MM.1S (cell line): ENCODE data around the gene SUPT7L.
A peak's percentile ranks its signal among the peaks of the same experiment; 100 is the strongest.
"Not testable (repeated sequence)": the region's sequence is repeated elsewhere in the genome, so short reads cannot be mapped to it uniquely, and the experiment has no call there.

Experiments used
- DNase-seq: peaks from one replicate; pipeline ENCODE4 v3.0.0-alpha.2; 2015
- H2AFZ ChIP-seq: fragments of 300-600 bp; sonication (generic); 2 replicates; pipeline ENCODE4 v1.6.0; 2016; ENCODE audit warnings: antibody characterized with exemption, low read length
- H3F3A ChIP-seq: fragments of 300-600 bp; sonication (generic); 2 replicates; pipeline ENCODE4 v1.6.1; 2016; ENCODE audit warnings: mild to moderate bottlenecking, antibody characterized with exemption, low read length, moderate library complexity, mixed read lengths; ENCODE audit not compliant: insufficient read depth
- H3K27ac ChIP-seq: fragments of 300-600 bp; sonication (generic); 2 replicates; pipeline ENCODE4 v1.5.1; 2016; ENCODE audit warnings: mild to moderate bottlenecking, low read length
- H3K27me3 ChIP-seq: fragments of 300-600 bp; sonication (generic); replicated peaks from 2 replicates; pipeline ENCODE4 v1.6.0; 2016; ENCODE audit warnings: low read length; ENCODE audit not compliant: insufficient read depth
- H3K36me3 ChIP-seq: fragments of 300-600 bp; sonication (generic); replicated peaks from 2 replicates; pipeline ENCODE4 v1.6.1; 2016; ENCODE audit warnings: mild to moderate bottlenecking, low read length, mixed read lengths; ENCODE audit not compliant: insufficient read depth
- H3K4me1 ChIP-seq: fragments of 300-600 bp; sonication (generic); 2 replicates; pipeline ENCODE4 v1.6.1; 2016; ENCODE audit warnings: low read length, mixed read lengths
- H3K4me2 ChIP-seq: fragments of 300-600 bp; sonication (generic); 2 replicates; pipeline ENCODE4 v1.6.0; 2016; ENCODE audit warnings: low read depth, low read length
- H3K4me3 ChIP-seq: fragments of 300-600 bp; sonication (generic); 2 replicates; pipeline ENCODE4 v1.5.1; 2016; ENCODE audit warnings: low read length, mixed read lengths
- H3K79me2 ChIP-seq: fragments of 300-600 bp; sonication (generic); 2 replicates; pipeline ENCODE4 v1.6.1; 2016; ENCODE audit warnings: mixed run types, low read length, mixed read lengths
- H3K9ac ChIP-seq: fragments of 300-600 bp; sonication (generic); 2 replicates; pipeline ENCODE4 v1.6.1; 2016; ENCODE audit warnings: low read length, mixed read lengths
- H3K9me2 ChIP-seq: fragments of 300-600 bp; sonication (generic); replicated peaks from 2 replicates; pipeline ENCODE4 v1.6.1; 2016; ENCODE audit warnings: mild to moderate bottlenecking, low read length, mixed read lengths; ENCODE audit not compliant: insufficient read depth
- H3K9me3 ChIP-seq: fragments of 300-600 bp; sonication (generic); replicated peaks from 2 replicates; pipeline ENCODE4 v1.6.1; 2016; ENCODE audit warnings: mild to moderate bottlenecking, low read length, mixed read lengths; ENCODE audit not compliant: insufficient read depth
- H4K20me1 ChIP-seq: fragments of 300-600 bp; sonication (generic); 2 replicates; pipeline ENCODE4 v1.6.1; 2016; ENCODE audit warnings: mild to moderate bottlenecking, low read length, moderate library complexity, mixed read lengths; ENCODE audit not compliant: insufficient read depth
- EZH2 ChIP-seq: fragments of 300-600 bp; sonication (generic); optimal IDR thresholded peaks from 2 replicates; pipeline ENCODE3; 2017; ENCODE audit warnings: low read depth, mild to moderate bottlenecking, antibody characterized with exemption, low read length, mixed read lengths
- EZH2phosphoT487 ChIP-seq: fragments of 300-600 bp; sonication (generic); IDR thresholded peaks from 2 replicates; pipeline ENCODE4 v1.6.1; 2018; ENCODE audit warnings: antibody characterized with exemption, low read length
- TF ChIP-seq, protein P1 (sequence below): fragments of 300-600 bp; sonication (generic); IDR thresholded peaks from 2 replicates; pipeline ENCODE4 v1.5.1; 2016; ENCODE audit warnings: antibody characterized with exemption, low read length, mixed read lengths

SUPT7L gene

DNA sequence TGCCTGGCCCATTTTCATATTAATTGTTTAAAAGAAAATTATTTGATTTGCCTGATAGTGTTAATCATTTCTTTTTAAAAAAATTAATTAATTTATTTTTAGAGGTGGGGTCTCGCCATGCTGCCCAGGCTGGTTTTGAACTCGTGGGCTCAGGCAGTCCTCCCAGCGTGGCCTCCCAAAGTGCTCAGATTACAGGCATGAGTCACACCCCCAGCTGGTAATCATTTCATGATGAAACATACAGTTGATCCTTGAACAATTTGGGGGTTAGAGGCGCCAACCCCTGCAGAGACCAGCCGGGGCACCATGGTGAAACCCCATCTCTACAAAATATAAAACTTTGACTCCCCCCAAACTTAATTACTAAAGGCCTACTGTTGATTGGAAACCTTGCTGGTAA, 26.6 kb downstream of the SUPT7L start:
- Histone ChIP-seq H3K4me2 (no peak overlapping the region), H3K36me3 (peaks cover 3% of the 10 kb centered on the region), H3K27ac (no peak overlapping the region), H3K9ac (no peak overlapping the region), H3K9me3 (no peaks in the 10 kb centered on the region), H3K27me3 (no peaks in the 10 kb centered on the region), H3K4me3 (no peak overlapping the region), H4K20me1 (no peaks in the 10 kb centered on the region), H3K4me1 (no peaks in the 10 kb centered on the region), H2AFZ (no peak overlapping the region), H3K79me2 (no peaks in the 10 kb centered on the region), H3F3A (no peaks in the 10 kb centered on the region), H3K9me2 (no peaks in the 10 kb centered on the region)
- no peak for DNase-seq
- no peak for TF ChIP-seq EZH2phosphoT487
- TF ChIP-seq, protein P1, sequence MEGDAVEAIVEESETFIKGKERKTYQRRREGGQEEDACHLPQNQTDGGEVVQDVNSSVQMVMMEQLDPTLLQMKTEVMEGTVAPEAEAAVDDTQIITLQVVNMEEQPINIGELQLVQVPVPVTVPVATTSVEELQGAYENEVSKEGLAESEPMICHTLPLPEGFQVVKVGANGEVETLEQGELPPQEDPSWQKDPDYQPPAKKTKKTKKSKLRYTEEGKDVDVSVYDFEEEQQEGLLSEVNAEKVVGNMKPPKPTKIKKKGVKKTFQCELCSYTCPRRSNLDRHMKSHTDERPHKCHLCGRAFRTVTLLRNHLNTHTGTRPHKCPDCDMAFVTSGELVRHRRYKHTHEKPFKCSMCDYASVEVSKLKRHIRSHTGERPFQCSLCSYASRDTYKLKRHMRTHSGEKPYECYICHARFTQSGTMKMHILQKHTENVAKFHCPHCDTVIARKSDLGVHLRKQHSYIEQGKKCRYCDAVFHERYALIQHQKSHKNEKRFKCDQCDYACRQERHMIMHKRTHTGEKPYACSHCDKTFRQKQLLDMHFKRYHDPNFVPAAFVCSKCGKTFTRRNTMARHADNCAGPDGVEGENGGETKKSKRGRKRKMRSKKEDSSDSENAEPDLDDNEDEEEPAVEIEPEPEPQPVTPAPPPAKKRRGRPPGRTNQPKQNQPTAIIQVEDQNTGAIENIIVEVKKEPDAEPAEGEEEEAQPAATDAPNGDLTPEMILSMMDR = no peak
- TF ChIP-seq EZH2 = no peak

- no peaks in the 10 kb centered on the region for H3K27me3 ChIP-seq
- no peaks in the 10 kb centered on the region for H3K4me1 ChIP-seq
- H3K27ac ChIP-seq = no peak overlapping the region
- H4K20me1 ChIP-seq = no peaks in the 10 kb centered on the region
- no peaks in the 10 kb centered on the region for H3F3A ChIP-seq
- H3K9me3 ChIP-seq = no peaks in the 10 kb centered on the region
- no peak overlapping the region for H3K4me2 ChIP-seq
- no peak overlapping the region for H3K4me3 ChIP-seq
- peaks cover 3% of the 10 kb centered on the region for H3K36me3 ChIP-seq
- TF ChIP-seq, protein P1 = no peak
- TF ChIP-seq EZH2phosphoT487 = no peak
- no peak for TF ChIP-seq EZH2
- no peak overlapping the region for H2AFZ ChIP-seq
- H3K9me2 ChIP-seq = no peaks in the 10 kb centered on the region
- H3K9ac ChIP-seq = no peak overlapping the region
- no peak for DNase-seq
- H3K79me2 ChIP-seq = peaks cover 17% of the 10 kb centered on the region
These were observed 29.1 kb downstream of the SUPT7L start for GRCh38 chr2:27634291-27634690.

- DNase-seq, H3K27me3 ChIP-seq, H3K9me2 ChIP-seq, H3K36me3 ChIP-seq, H3K27ac ChIP-seq, H3K4me3 ChIP-seq, H3K9ac ChIP-seq, H2AFZ ChIP-seq, H3K4me1 ChIP-seq, H3K9me3 ChIP-seq, H4K20me1 ChIP-seq, H3F3A ChIP-seq, H3K4me2 ChIP-seq: not testable (repeated sequence)
- H3K79me2 ChIP-seq = peaks cover 23% of the 10 kb centered on the region
These were observed 33.2 kb downstream of the SUPT7L start for GRCh38 chr2:27630257-27630656.

GRCh38 chr2:27628767-27629709, 34.4 kb downstream of the SUPT7L start, which contains the start of the genes CCDC121 and GPN1:
Gene CCDC121 (minus strand): TSS chr2:27629012. CDS start chr2:27627799, 1,213 bp downstream.
Gene GPN1 (plus strand): TSS chr2:27629050. CDS start chr2:27629059, 9 bp downstream.
- peak within 1 kb of the TSS; percentile 33; the same call in 1 of the 2 replicates for H3K27ac ChIP-seq
- H3F3A ChIP-seq = peaks cover 4% of the 10 kb centered on the region; the same call in 1 of the 2 replicates
- peaks cover 3% of the 10 kb centered on the region; the same call in 1 of the 2 replicates for H3K36me3 ChIP-seq
- H4K20me1 ChIP-seq = no peaks in the 10 kb centered on the region
- H3K9me3 ChIP-seq = no peaks in the 10 kb centered on the region
- H3K4me2 ChIP-seq = peak within 1 kb of the TSS; percentile 82
- no peaks in the 10 kb centered on the region for H3K27me3 ChIP-seq
- H3K79me2 ChIP-seq = peaks cover 23% of the 10 kb centered on the region
- H3K4me3 ChIP-seq = peak within 1 kb of the TSS; percentile 79
- H3K9ac ChIP-seq = peak within 1 kb of the TSS; percentile 89
- no peaks in the 10 kb centered on the region for H3K4me1 ChIP-seq
- peak; percentile 90 for DNase-seq
- H2AFZ ChIP-seq = peak within 1 kb of the TSS; percentile 93
- no peaks in the 10 kb centered on the region for H3K9me2 ChIP-seq
- TF ChIP-seq, protein P1 = no peak
- TF ChIP-seq EZH2 = no peak
- no peak for TF ChIP-seq EZH2phosphoT487
